Spleen (tissue), 11 donors: ENCODE results near the gene ZNF169. TPM values are rescaled to one million over a fixed set of nuclear protein-coding genes. Genes with fewer than 3 reads are reported as not detected.
"Not testable (repeated sequence)": the region's sequence is repeated elsewhere in the genome, so short reads cannot be mapped to it uniquely, and the experiment has no call there.

ENCODE experiments used
- DNase-seq: peaks from one replicate; pipeline ENCODE4 v3.0.0-alpha.2; 2020
- H3K27ac ChIP-seq, 8 donors: fragments of 200-600 bp; sonication (generic) in 7 of 8; 1 replicate in 4 of 8; 2 replicates in 4 of 8; pipeline versions ENCODE4 v1.5.0 to v1.8.0; 2016 to 2021; ENCODE audit warnings: inconsistent platforms in 4 of 8, mild to moderate bottlenecking in 4 of 8, moderate library complexity in 1 of 8
- H3K27me3 ChIP-seq, 7 donors: fragments of 200-600 bp; sonication (generic) in 6 of 7; replicated peaks in 1 of 7; 1 replicate in 4 of 7; 2 replicates in 3 of 7; pipeline versions ENCODE4 v1.5.0 to v1.8.0; 2016 to 2021; ENCODE audit warnings: inconsistent platforms in 3 of 7, mild to moderate bottlenecking in 1 of 7
- H3K36me3 ChIP-seq, 6 donors: fragments of 200-600 bp; sonication (generic) in 5 of 6; 1 replicate in 4 of 6; 2 replicates in 2 of 6; pipeline versions ENCODE4 v1.5.0 to v1.8.0; 2016 to 2021; ENCODE audit warnings: inconsistent platforms in 2 of 6
- H3K4me1 ChIP-seq, 6 donors: fragments of 200-600 bp; sonication (generic) in 5 of 6; 1 replicate in 3 of 6; 2 replicates in 3 of 6; pipeline versions ENCODE4 v1.5.0 to v1.8.0; 2016 to 2021; ENCODE audit warnings: inconsistent platforms in 3 of 6
- H3K4me3 ChIP-seq, 8 donors: fragments of 200-600 bp; sonication (generic) in 7 of 8; 1 replicate in 4 of 8; 2 replicates in 4 of 8; pipeline versions ENCODE4 v1.5.0 to v1.8.0; 2016 to 2021; ENCODE audit warnings: inconsistent platforms in 4 of 8, mild to moderate bottlenecking in 4 of 8, moderate library complexity in 2 of 8
- H3K9me3 ChIP-seq, 8 donors: fragments of 200-600 bp; sonication (generic) in 7 of 8; 1 replicate in 4 of 8; 2 replicates in 4 of 8; pipeline versions ENCODE4 v1.5.0 to v1.8.0; 2016 to 2021; ENCODE audit warnings: inconsistent platforms in 4 of 8
- POLR2A ChIP-seq, 3 donors: fragments of 450-650 bp; IDR thresholded peaks; one replicate each; pipeline ENCODE4 v1.5.1; 2017; ENCODE audit warnings: antibody characterized with exemption in 3 of 3, mild to moderate bottlenecking in 1 of 3
- POLR2AphosphoS5 ChIP-seq, 3 donors: sonication (generic); formaldehyde crosslinking; IDR thresholded peaks; one replicate each; pipeline ENCODE4 v1.5.1; 2017; ENCODE audit warnings: antibody characterized with exemption in 3 of 3
- WGBS, 5 donors: extraction: QIAGEN DNeasy Blood & Tissue Kit in 3 of 5; methylation state at CpG; one replicate each; pipeline versions ENCODE4 v1.1.5 to v1.1.7; 2013 to 2018; 5-methylcytosine and 5-hydroxymethylcytosine counted together
- intact Hi-C: fragments of 100-400 bp; cut with DNase I; formaldehyde crosslinking; loops from one replicate; pipeline ENCODE4 v1.15.0; 2023; ENCODE audit warnings: low total_unique reads
- polyA plus RNA-seq, 3 donors: library from polyadenylated mRNA; stranded (reverse); fragments of 200-250 nt; gene quantifications; one replicate each; pipeline ENCODE4 v1.2.1, GENCODE V29; 2013
- total RNA-seq, 7 donors: library from RNA; depleted of rRNA in 3 of 7; stranded (reverse); fragments of >200 nt in 3 of 7; fragmentation: NEBNext Ultra II Directional in 4 of 7; extraction: Animal tissue kit (Norgen Biotek cat#: 25700) in 4 of 7; gene quantifications; one replicate each; pipeline versions ENCODE4 v1.1.0 to v1.2.1, GENCODE V29; 2016 to 2021
- TF ChIP-seq, protein P1 (sequence below), 11 experiments: fragments of 200-600 bp in 7 of 11; fragments of 450-650 bp in 4 of 11; sonication (generic) in 4 of 11; IDR thresholded peaks in 8 of 11; conservative IDR thresholded peaks in 3 of 11; 1 replicate in 7 of 11; 2 replicates in 4 of 11; pipeline versions ENCODE4 v1.4.0 to v1.8.0; 2016 to 2021; ENCODE audit warnings: antibody characterized with exemption in 11 of 11, inconsistent platforms in 4 of 11, mild to moderate bottlenecking in 1 of 11
- donor health status: healthy with polysubstance abuse.
- donor health status: DM: no; HTN: no; CAD: no; lungs with moderate emphysema.
- donor health status: DM: no; HTN: no; CAD: no.
- donor health status: Bipolar disorder and iron deficiency.
- donor health status: healthy.
- donor health status: DM: no; HTN: no; CAD: no.
- donor health status: DM: yes; HTN: yes; CAD: no.

Gene ZNF169
- total and polyA plus RNA-seq, 10 donors: 2.3 to 58.1 (median 14.6) TPM

DNA sequence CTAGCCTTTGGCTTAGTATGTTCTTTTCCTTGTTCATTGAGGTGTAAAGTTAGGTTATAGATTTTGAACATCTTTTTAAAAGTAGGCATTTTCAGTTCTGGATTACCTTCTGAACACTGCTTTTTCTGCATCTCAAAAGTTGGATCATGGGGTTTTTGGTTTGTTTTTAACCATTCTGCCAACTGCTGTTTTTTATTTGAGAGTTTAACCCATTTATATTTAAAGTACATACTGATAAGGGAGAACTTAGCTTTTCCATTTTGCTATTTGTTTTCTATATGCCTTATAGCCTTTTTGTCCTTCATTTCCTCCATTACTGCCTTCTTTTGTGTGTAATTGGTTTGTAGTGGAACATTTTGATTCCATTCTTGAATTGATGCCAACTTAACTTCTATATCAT is 30.5 kb upstream of the ZNF169 start:
- peaks cover 0 to 36% (median 23%) of the 10 kb centered on the region in 8 donors for H3K9me3 ChIP-seq
- H3K4me3 ChIP-seq: no peak overlapping the region
- H3K27ac ChIP-seq: no peak overlapping the region
- DNase-seq: no peak
- H3K36me3 ChIP-seq: no peaks in the 10 kb centered on the region
- no peaks in the 10 kb centered on the region for H3K4me1 ChIP-seq
- peaks cover 0 to 49% (median 0%) of the 10 kb centered on the region in 7 donors for H3K27me3 ChIP-seq
- TF ChIP-seq POLR2A (IDR thresholded peaks at IDR 0.05): no peak
- TF ChIP-seq POLR2AphosphoS5 (IDR thresholded peaks at IDR 0.05): no peak
- TF ChIP-seq, protein P1, sequence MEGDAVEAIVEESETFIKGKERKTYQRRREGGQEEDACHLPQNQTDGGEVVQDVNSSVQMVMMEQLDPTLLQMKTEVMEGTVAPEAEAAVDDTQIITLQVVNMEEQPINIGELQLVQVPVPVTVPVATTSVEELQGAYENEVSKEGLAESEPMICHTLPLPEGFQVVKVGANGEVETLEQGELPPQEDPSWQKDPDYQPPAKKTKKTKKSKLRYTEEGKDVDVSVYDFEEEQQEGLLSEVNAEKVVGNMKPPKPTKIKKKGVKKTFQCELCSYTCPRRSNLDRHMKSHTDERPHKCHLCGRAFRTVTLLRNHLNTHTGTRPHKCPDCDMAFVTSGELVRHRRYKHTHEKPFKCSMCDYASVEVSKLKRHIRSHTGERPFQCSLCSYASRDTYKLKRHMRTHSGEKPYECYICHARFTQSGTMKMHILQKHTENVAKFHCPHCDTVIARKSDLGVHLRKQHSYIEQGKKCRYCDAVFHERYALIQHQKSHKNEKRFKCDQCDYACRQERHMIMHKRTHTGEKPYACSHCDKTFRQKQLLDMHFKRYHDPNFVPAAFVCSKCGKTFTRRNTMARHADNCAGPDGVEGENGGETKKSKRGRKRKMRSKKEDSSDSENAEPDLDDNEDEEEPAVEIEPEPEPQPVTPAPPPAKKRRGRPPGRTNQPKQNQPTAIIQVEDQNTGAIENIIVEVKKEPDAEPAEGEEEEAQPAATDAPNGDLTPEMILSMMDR (IDR thresholded peaks at IDR 0.05 in 8 of 11, conservative IDR thresholded peaks at IDR 0.05 in 3 of 11): no peak
- intact Hi-C loops: no loop called here

- 88 to 93% (median 91%) methylated on average over 3 of the region's 3 CpGs for WGBS, 5 donors
- Histone ChIP-seq H3K9me3 (peaks cover 0 to 22% (median 13%) of the 10 kb centered on the region in 8 donors), H3K4me1 (no peaks in the 10 kb centered on the region), H3K36me3 (no peaks in the 10 kb centered on the region), H3K4me3 (no peak overlapping the region), H3K27ac (no peak overlapping the region), H3K27me3 (peaks cover 0 to 41% (median 0%) of the 10 kb centered on the region in 7 donors)
- no peak for DNase-seq
- intact Hi-C loops: no loop called here
- TF ChIP-seq POLR2A (IDR thresholded peaks at IDR 0.05): no peak
- no peak for TF ChIP-seq POLR2AphosphoS5 (IDR thresholded peaks at IDR 0.05)
- TF ChIP-seq, protein P1 (IDR thresholded peaks at IDR 0.05 in 8 of 11, conservative IDR thresholded peaks at IDR 0.05 in 3 of 11): no peak
Observed at GRCh38 chr9:94232428-94232827, 26.7 kb upstream of the ZNF169 start.

GRCh38 chr9:94241098-94241497 is 18.0 kb upstream of the ZNF169 start:
- H3K36me3 ChIP-seq, H3K27ac ChIP-seq, DNase-seq, H3K4me3 ChIP-seq, H3K9me3 ChIP-seq, intact Hi-C loops, H3K4me1 ChIP-seq, H3K27me3 ChIP-seq: not testable (repeated sequence)
- 91 to 100% (median 95%) methylated on average over 4 of the region's 4 CpGs for WGBS, 5 donors

DNA sequence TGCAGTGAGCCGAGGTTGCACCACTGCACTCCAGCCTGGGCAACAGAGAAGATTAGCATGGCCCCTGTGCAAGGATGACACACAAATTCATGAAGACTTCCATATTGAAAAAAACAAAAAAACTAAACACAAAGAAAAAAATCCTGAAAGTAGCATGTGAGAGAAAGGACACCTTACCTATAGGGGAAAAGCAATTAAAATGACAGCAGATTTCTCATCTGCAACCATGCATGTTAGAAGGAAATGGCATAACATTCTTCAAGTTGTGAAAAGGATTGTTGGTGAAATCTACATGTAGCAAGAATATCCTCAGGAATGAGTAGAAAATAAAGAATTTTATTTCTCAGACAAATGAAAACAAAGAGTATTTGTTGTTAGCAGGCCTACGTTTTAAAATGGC is 13.4 kb upstream of the ZNF169 start:
- H3K27me3 ChIP-seq: no peaks in the 10 kb centered on the region
- DNase-seq: no peak
- intact Hi-C loops: no loop called here
- TF ChIP-seq POLR2A (IDR thresholded peaks at IDR 0.05) (no peak), POLR2AphosphoS5 (IDR thresholded peaks at IDR 0.05) (no peak)
- TF ChIP-seq, protein P1 (IDR thresholded peaks at IDR 0.05 in 8 of 11, conservative IDR thresholded peaks at IDR 0.05 in 3 of 11): no peak
- peaks cover 0 to 7% (median 0%) of the 10 kb centered on the region in 8 donors for H3K9me3 ChIP-seq
- no peaks in the 10 kb centered on the region for H3K36me3 ChIP-seq
- no peak overlapping the region for H3K27ac ChIP-seq
- no peaks in the 10 kb centered on the region for H3K4me1 ChIP-seq
- WGBS, 5 donors: 69 to 82% (median 80%) methylated on average over 2 of the region's 2 CpGs
- H3K4me3 ChIP-seq: no peak overlapping the region

DNA sequence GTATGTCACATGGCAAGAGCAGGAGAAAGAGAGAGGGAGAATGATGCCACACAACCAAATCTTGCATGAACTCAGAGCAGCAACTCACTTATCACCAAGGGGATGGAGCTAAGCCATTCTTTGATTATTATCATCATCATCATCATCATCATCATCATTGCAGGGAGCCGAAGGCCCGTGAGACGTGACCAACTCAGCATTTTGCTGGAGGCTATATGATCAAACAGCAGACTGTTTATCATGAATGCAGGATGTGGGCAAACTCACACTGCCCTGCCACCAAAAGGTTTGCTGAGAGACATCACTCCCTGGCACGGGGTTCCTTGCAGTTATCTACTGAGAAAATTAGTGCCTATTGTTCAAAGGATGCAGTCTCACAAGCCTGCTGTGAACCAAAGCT is 8.6 kb upstream of the ZNF169 start:
- no peak for DNase-seq
- intact Hi-C loops: no loop called here
- 59 to 77% (median 69%) methylated on average over 4 of the region's 4 CpGs for WGBS, 5 donors

More for the DNA sequence above, 8.6 kb upstream of the ZNF169 start:
- H3K27me3 ChIP-seq: no peaks in the 10 kb centered on the region
- H3K4me1 ChIP-seq: no peaks in the 10 kb centered on the region
- no peaks in the 10 kb centered on the region for H3K36me3 ChIP-seq
- no peak overlapping the region for H3K27ac ChIP-seq
- no peak overlapping the region for H3K4me3 ChIP-seq
- no peak for TF ChIP-seq POLR2AphosphoS5 (IDR thresholded peaks at IDR 0.05)
- TF ChIP-seq, protein P1 (IDR thresholded peaks at IDR 0.05 in 8 of 11, conservative IDR thresholded peaks at IDR 0.05 in 3 of 11): no peak
- no peak for TF ChIP-seq POLR2A (IDR thresholded peaks at IDR 0.05)
- H3K9me3 ChIP-seq: no peaks in the 10 kb centered on the region
